ENCODE measurements around the gene LRIG1. TPM values are rescaled to one million over a fixed set of nuclear protein-coding genes. Genes with fewer than 3 reads are reported as not detected.

Gene LRIG1
- total RNA-seq, 3 donors from 2014 or later: 72.1 to 180 (median 75.3) TPM

- Histone ChIP-seq H3K36me3 (ENCODE audit: low read depth) (no peaks in the 10 kb centered on the region), H3K9me3 (no peaks in the 10 kb centered on the region), H3K4me3 (no peak overlapping the region), H3K4me1 (ENCODE audit: low read depth) (peaks cover 48% of the 10 kb centered on the region)
- DNase-seq (no peak), ATAC-seq (no peak)
- TF ChIP-seq CTCF (IDR thresholded peaks at IDR 0.05): no peak
- intact Hi-C loops (cut with DNase I, micrococcal nuclease): loop anchor here in 1 of 2 donors (5.0 kb wide), 1 partner anchor 37 kb away; no protein-coding TSS in a partner anchor
Observed at GRCh38 chr3:66439666-66440344, 61.0 kb downstream of the LRIG1 start.

GRCh38 chr3:66438046-66438445, 62.8 kb downstream of the LRIG1 start:
- Histone ChIP-seq H3K36me3 (ENCODE audit: low read depth) (no peaks in the 10 kb centered on the region), H3K4me3 (no peak overlapping the region), H3K9me3 (no peaks in the 10 kb centered on the region), H3K4me1 (ENCODE audit: low read depth) (peaks cover 32% of the 10 kb centered on the region)
- no peak for TF ChIP-seq CTCF (IDR thresholded peaks at IDR 0.05)
- ATAC-seq (no peak), DNase-seq (no peak)
- intact Hi-C loops (cut with DNase I, micrococcal nuclease): no loop called here

GRCh38 chr3:66437341-66437929, 63.4 kb downstream of the LRIG1 start:
- Histone ChIP-seq H3K36me3 (ENCODE audit: low read depth) (no peaks in the 10 kb centered on the region), H3K9me3 (no peaks in the 10 kb centered on the region), H3K4me3 (no peak overlapping the region), H3K4me1 (ENCODE audit: low read depth) (peaks cover 26% of the 10 kb centered on the region)
- intact Hi-C loops (cut with DNase I, micrococcal nuclease): no loop called here
- DNase-seq (no peak), ATAC-seq (no peak)
- TF ChIP-seq CTCF (IDR thresholded peaks at IDR 0.05): no peak

GRCh38 chr3:66435989-66436388, 64.8 kb downstream of the LRIG1 start:
- no peak for TF ChIP-seq CTCF (IDR thresholded peaks at IDR 0.05)
- Histone ChIP-seq H3K9me3 (no peaks in the 10 kb centered on the region), H3K4me1 (ENCODE audit: low read depth) (peaks cover 14% of the 10 kb centered on the region), H3K4me3 (no peak overlapping the region), H3K36me3 (ENCODE audit: low read depth) (no peaks in the 10 kb centered on the region)
- ATAC-seq (no peak), DNase-seq (no peak)
- intact Hi-C loops (cut with DNase I, micrococcal nuclease): no loop called here

- DNase-seq (no peak), ATAC-seq (no peak)
- intact Hi-C loops (cut with DNase I, micrococcal nuclease): no loop called here
- Histone ChIP-seq H3K36me3 (ENCODE audit: low read depth) (no peaks in the 10 kb centered on the region), H3K4me1 (ENCODE audit: low read depth) (peaks cover 1% of the 10 kb centered on the region), H3K4me3 (no peak overlapping the region), H3K9me3 (no peaks in the 10 kb centered on the region)
- no peak for TF ChIP-seq CTCF (IDR thresholded peaks at IDR 0.05)
Observed at GRCh38 chr3:66434726-66435125, 66.1 kb downstream of the LRIG1 start.
